ENCODE data around the gene BTNL9.
"Not testable (repeated sequence)": the region's sequence is repeated elsewhere in the genome, so short reads cannot be mapped to it uniquely, and the experiment has no call there.

Gene BTNL9

DNA sequence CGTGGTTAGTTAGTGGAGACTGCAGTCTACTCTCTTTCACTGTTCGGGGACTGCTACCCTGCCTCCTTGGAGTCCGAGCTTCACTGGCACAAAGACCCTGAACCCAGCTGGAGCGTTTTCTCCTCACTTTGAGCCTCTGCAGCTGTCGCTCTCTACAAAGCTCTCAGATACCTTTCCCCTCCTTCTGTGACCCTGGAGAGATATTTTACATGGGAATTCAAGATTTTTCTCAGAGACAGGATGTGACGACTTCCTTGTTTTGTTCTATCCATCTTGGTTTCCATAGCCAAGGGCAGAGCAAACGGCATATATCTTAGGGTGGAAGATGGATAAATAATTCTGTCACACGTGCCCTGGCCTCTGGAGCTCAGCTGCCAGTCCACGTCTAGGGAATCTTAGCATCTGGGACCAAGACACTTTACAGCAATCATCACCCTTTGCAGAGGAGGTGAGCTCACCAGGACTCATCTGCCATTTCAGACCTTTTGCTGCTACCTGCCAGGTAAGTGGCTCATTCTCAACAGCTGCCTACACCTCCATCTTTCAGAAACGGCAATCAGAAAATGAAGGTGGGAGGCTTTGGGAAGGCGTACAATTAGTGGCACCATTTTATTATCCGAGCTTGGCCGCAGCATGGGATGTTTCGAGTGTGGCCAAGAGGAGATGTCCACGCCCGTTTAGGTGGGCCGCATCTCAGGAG lies at the start of gene BTNL9:
TSS of gene BTNL9 (plus strand) at position 336 of the 700 bp plus-strand sequence. CDS start 5,224 bp downstream, outside the sequence.
- peak; percentile 24 for DNase-seq (ENCODE audit: low read depth)
- no peak within 1 kb of the TSS for H3K4me3 ChIP-seq (replicated peaks; ENCODE audit: low read depth, low read length)
- TF ChIP-seq, protein P1, sequence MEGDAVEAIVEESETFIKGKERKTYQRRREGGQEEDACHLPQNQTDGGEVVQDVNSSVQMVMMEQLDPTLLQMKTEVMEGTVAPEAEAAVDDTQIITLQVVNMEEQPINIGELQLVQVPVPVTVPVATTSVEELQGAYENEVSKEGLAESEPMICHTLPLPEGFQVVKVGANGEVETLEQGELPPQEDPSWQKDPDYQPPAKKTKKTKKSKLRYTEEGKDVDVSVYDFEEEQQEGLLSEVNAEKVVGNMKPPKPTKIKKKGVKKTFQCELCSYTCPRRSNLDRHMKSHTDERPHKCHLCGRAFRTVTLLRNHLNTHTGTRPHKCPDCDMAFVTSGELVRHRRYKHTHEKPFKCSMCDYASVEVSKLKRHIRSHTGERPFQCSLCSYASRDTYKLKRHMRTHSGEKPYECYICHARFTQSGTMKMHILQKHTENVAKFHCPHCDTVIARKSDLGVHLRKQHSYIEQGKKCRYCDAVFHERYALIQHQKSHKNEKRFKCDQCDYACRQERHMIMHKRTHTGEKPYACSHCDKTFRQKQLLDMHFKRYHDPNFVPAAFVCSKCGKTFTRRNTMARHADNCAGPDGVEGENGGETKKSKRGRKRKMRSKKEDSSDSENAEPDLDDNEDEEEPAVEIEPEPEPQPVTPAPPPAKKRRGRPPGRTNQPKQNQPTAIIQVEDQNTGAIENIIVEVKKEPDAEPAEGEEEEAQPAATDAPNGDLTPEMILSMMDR (IDR thresholded peaks at IDR 0.05; ENCODE audit: low read length, missing control alignments): no peak

DNA sequence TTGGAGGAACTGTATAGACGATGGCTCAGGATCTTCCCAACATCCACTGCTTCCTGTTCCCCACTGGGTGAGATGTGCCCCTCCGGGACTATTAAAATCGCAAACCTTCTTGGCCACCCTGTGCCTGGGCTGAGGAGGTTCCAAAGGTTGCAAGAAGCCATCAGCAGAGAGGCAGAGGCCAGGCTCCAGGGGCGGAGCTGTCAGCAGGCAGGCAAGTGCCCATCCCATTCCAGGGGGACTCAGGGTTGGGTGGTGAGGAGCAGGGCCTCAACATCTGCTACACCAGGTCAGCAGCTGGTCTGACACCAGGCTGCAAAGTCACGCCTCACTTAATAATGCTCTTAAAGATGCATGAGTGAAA lies 49.2 kb upstream of the BTNL9 start:
- no peak overlapping the region for H3K4me3 ChIP-seq (replicated peaks; ENCODE audit: low read depth, low read length)
- TF ChIP-seq, protein P1 (IDR thresholded peaks at IDR 0.05; ENCODE audit: low read length, missing control alignments): no peak
- no peak for DNase-seq (ENCODE audit: low read depth)

DNA sequence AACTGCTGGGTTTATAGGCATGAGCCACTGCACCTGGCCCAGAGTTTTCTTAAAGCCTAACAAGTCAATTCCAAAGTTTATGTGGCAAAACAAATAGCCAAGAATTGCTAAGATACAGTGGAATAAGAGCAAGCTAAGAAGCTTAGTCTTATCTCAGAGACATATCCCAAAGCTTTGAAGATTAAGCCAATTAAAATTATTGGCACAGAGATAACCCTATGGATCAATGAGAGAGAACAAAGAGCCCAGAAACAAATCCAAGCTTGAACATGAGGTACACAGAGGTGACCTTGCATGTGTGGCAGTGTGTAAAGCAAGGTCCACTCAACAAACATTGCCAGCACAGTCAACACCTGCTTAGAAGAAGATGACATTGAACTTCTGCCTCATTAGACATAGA lies 38.1 kb upstream of the BTNL9 start:
- DNase-seq (ENCODE audit: low read depth): no peak
- H3K4me3 ChIP-seq (replicated peaks; ENCODE audit: low read depth, low read length): no peak overlapping the region
- TF ChIP-seq, protein P1 (IDR thresholded peaks at IDR 0.05; ENCODE audit: low read length, missing control alignments): no peak

DNA sequence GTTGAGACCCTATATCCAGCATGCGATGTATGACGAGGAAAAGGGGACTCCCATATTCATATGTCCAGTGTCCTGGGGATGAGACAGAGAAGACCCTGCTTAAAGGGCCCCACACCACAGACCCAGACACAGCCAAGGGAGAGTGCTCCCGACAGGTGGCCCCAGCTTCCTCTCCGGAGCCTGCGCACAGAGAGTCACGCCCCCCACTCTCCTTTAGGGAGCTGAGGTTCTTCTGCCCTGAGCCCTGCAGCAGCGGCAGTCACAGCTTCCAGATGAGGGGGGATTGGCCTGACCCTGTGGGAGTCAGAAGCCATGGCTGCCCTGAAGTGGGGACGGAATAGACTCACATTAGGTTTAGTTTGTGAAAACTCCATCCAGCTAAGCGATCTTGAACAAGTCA lies 34.3 kb upstream of the BTNL9 start:
- no peak for DNase-seq (ENCODE audit: low read depth)
- TF ChIP-seq, protein P1 (IDR thresholded peaks at IDR 0.05; ENCODE audit: low read length, missing control alignments): no peak
- no peak overlapping the region for H3K4me3 ChIP-seq (replicated peaks; ENCODE audit: low read depth, low read length)

DNA sequence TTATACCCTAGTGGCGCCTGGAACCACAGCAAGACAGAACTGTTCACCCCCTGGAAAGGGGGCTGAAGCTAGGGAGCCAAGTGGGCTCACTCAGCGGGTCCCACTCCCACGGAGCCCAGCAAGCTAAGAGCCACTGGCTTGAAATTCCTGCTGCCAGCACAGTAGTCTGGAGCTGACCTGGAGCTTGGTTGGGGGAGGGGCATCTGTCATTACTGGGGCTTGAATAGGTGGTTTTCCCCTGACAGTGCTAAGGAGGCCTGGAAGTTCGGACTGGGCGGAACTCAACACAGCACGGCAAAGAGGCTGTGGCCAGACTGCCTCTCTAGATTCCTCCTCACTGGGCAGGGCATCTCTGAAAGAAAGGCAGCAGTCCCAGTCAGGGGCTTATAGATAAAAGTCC lies 31.9 kb upstream of the BTNL9 start:
- no peak for DNase-seq (ENCODE audit: low read depth)
- TF ChIP-seq, protein P1 (IDR thresholded peaks at IDR 0.05; ENCODE audit: low read length, missing control alignments): no peak
- no peak overlapping the region for H3K4me3 ChIP-seq (replicated peaks; ENCODE audit: low read depth, low read length)

DNA sequence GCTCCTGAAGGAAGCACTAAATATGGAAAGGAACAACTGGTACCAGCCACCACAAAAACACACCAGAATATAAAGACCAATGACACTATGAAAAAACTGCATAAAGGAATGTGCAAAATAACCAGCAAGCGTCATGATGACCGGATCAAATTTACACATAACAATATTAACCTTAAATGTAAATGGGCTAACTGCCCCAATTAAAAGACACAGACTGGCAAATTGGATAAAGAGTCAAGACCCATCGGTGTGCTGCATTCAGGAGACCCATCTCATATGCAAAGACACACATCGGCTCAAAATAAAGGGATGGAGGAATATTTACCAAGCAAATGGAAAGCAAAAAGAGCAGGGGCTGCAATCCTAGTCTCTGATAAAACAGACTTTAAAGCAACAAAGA lies 30.0 kb upstream of the BTNL9 start:
- H3K4me3 ChIP-seq (replicated peaks; ENCODE audit: low read depth, low read length); DNase-seq (ENCODE audit: low read depth): not testable (repeated sequence)

DNA sequence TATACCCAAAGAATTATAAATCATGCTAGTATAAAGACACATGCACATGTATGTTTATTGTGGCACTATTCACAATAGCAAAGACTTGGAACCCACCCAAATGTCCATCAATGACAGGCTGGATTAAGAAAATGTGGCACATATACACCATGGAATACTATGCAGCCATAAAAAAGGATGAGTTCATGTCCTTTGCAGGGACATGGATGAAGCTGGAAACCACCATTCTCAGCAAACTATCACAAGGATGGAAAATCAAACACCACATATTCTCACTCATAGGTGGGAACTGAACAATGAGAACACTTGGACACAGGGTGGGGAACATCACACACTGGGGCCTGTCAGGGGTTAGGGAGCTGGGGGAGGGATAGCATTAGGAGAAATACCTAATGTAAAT lies 25.4 kb upstream of the BTNL9 start:
- not testable (repeated sequence) for H3K4me3 ChIP-seq (replicated peaks; ENCODE audit: low read depth, low read length); DNase-seq (ENCODE audit: low read depth)

DNA sequence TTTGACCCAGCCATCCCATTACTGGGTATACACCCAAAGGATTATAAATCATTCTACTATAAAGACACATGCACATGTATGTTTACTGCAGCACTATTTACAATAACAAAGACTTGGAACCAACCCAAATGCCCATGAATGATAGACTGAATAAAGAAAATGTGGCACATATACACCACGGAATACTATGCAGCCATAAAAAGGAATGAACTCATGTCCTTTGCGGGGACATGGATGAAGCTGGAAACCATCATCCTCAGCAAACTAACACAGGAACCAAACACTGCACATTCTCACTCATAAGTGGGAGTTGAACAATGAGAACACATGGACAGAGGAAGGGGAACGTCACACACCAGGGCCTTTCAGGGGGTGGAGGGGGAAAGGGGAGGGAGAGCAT lies 22.6 kb upstream of the BTNL9 start:
- DNase-seq (ENCODE audit: low read depth); H3K4me3 ChIP-seq (replicated peaks; ENCODE audit: low read depth, low read length): not testable (repeated sequence)

Measured in fibroblast of pulmonary artery (primary cell).